ENCODE data around the gene KCNK13. TPM values are rescaled to one million over a fixed set of nuclear protein-coding genes. Genes with fewer than 3 reads are reported as not detected.

The KCNK13 gene
- polyA plus RNA-seq, 1 donor (not counting 4 experiments of a cell fraction or from before 2014, with no cell fraction given) = 0.03 TPM

- dilution Hi-C loops (cut with MboI; ENCODE audit: extremely low pct_ligation_motif_present, low sequenced_read_pairs) = no loop called here
- H3K9ac ChIP-seq (ENCODE audit: control insufficient read depth, extremely low read depth, insufficient read depth, low read length) = no peak overlapping the region
- peaks cover 7 to 8% of the 10 kb centered on the region in 2 experiments for H3K36me3 ChIP-seq (ENCODE audit: control insufficient read depth in 2 of 2, extremely low read depth in 1 of 2, insufficient read depth in 2 of 2, low read length in 2 of 2)
- no peaks in the 10 kb centered on the region for H3K27me3 ChIP-seq (ENCODE audit: control insufficient read depth, extremely low read depth, insufficient read depth, low read length)
- no peak overlapping the region for H3K4me3 ChIP-seq (ENCODE audit: control insufficient read depth in 2 of 3, extremely low read depth in 1 of 3, insufficient read depth in 2 of 3, low read depth in 1 of 3, low read length in 3 of 3)
- DNase-seq (ENCODE audit: low read depth, low spot score) (no peak), FAIRE-seq (no peak)
- H3K9me1 ChIP-seq (ENCODE audit: control insufficient read depth, extremely low read depth, insufficient read depth, low read length) = no peaks in the 10 kb centered on the region
- H2AFZ ChIP-seq (ENCODE audit: control insufficient read depth, low read length) = no peak overlapping the region
- no peaks in the 10 kb centered on the region for H3K4me1 ChIP-seq (ENCODE audit: control insufficient read depth, extremely low read depth, insufficient read depth, low read length)
- no peaks in the 10 kb centered on the region for H4K20me1 ChIP-seq (ENCODE audit: control insufficient read depth, extremely low read depth, insufficient read depth, low read length)
- no peak overlapping the region for H3K27ac ChIP-seq (ENCODE audit: control insufficient read depth, insufficient read depth, low read length)
- TF ChIP-seq EZH2 (IDR thresholded peaks at IDR 0.05; ENCODE audit: low read length) (no peak), CTCF (optimal IDR thresholded peaks at IDR 0.05 in 1 of 3, IDR thresholded peaks at IDR 0.05 in 1 of 3, conservative IDR thresholded peaks at IDR 0.05 in 1 of 3; ENCODE audit: extremely low read depth in 1 of 3, insufficient read depth in 2 of 3, low read length in 3 of 3) (no peak)
- H3K9me3 ChIP-seq (ENCODE audit: control insufficient read depth, low read depth, low read length) = no peaks in the 10 kb centered on the region
- no peaks in the 10 kb centered on the region for H3K79me2 ChIP-seq (ENCODE audit: control insufficient read depth, insufficient read depth, low read length)
- H3K4me2 ChIP-seq (ENCODE audit: control insufficient read depth, extremely low read depth, insufficient read depth, low read depth, low read length) = no peak overlapping the region
Measured at GRCh38 chr14:90042496-90043252, 19.1 kb upstream of the KCNK13 start.

- no peaks in the 10 kb centered on the region for H3K4me1 ChIP-seq (ENCODE audit: control insufficient read depth, extremely low read depth, insufficient read depth, low read length)
Measured at GRCh38 chr14:90045616-90046015, 16.2 kb upstream of the KCNK13 start.

More at GRCh38 chr14:90045616-90046015, 16.2 kb upstream of the KCNK13 start:
- no peaks in the 10 kb centered on the region for H3K9me1 ChIP-seq (ENCODE audit: control insufficient read depth, extremely low read depth, insufficient read depth, low read length)
- H3K9me3 ChIP-seq (ENCODE audit: control insufficient read depth, low read depth, low read length) = no peaks in the 10 kb centered on the region
- no peaks in the 10 kb centered on the region for H4K20me1 ChIP-seq (ENCODE audit: control insufficient read depth, extremely low read depth, insufficient read depth, low read length)
- no peak overlapping the region for H3K27ac ChIP-seq (ENCODE audit: control insufficient read depth, insufficient read depth, low read length)
- no peak overlapping the region for H3K9ac ChIP-seq (ENCODE audit: control insufficient read depth, extremely low read depth, insufficient read depth, low read length)
- dilution Hi-C loops (cut with MboI; ENCODE audit: extremely low pct_ligation_motif_present, low sequenced_read_pairs) = no loop called here
- H3K27me3 ChIP-seq (ENCODE audit: control insufficient read depth, extremely low read depth, insufficient read depth, low read length) = no peaks in the 10 kb centered on the region
- H3K4me3 ChIP-seq (ENCODE audit: control insufficient read depth in 2 of 3, extremely low read depth in 1 of 3, insufficient read depth in 2 of 3, low read depth in 1 of 3, low read length in 3 of 3) = no peak overlapping the region
- no peak overlapping the region for H2AFZ ChIP-seq (ENCODE audit: control insufficient read depth, low read length)
- no peaks in the 10 kb centered on the region for H3K79me2 ChIP-seq (ENCODE audit: control insufficient read depth, insufficient read depth, low read length)
- TF ChIP-seq EZH2 (IDR thresholded peaks at IDR 0.05; ENCODE audit: low read length) (no peak), CTCF (optimal IDR thresholded peaks at IDR 0.05 in 1 of 3, IDR thresholded peaks at IDR 0.05 in 1 of 3, conservative IDR thresholded peaks at IDR 0.05 in 1 of 3; ENCODE audit: extremely low read depth in 1 of 3, insufficient read depth in 2 of 3, low read length in 3 of 3) (no peak)
- FAIRE-seq = no peak
- no peak overlapping the region for H3K4me2 ChIP-seq (ENCODE audit: control insufficient read depth, extremely low read depth, insufficient read depth, low read depth, low read length)
- DNase-seq (ENCODE audit: low read depth, low spot score) = no peak
- peaks cover 7 to 8% of the 10 kb centered on the region in 2 experiments for H3K36me3 ChIP-seq (ENCODE audit: control insufficient read depth in 2 of 2, extremely low read depth in 1 of 2, insufficient read depth in 2 of 2, low read length in 2 of 2)
